Loucy (cell line): ENCODE data around the gene MTSS2.

Experiments used
- CTCF ChIP-seq: fragments of 200-600 bp; sonication (generic); conservative IDR thresholded peaks from 2 replicates; pipeline ENCODE4 v1.5.1; 2014; ENCODE audit warnings: mild to moderate bottlenecking, antibody characterized with exemption, low read length
- EZH2phosphoT487 ChIP-seq: fragments of 200-600 bp; IDR thresholded peaks from 2 replicates; pipeline ENCODE4 v1.6.1; 2018; ENCODE audit warnings: antibody characterized with exemption, mild to moderate bottlenecking, moderate library complexity, borderline replicate concordance

- TF ChIP-seq CTCF, result no peak; the same call in 1 of the 2 replicates
- no peak for TF ChIP-seq EZH2phosphoT487
Observed at GRCh38 chr16:70703041-70703834, 17.4 kb upstream of the MTSS2 start.
